Dermis lymphatic vessel endothelial cell (primary cell): ENCODE data around the gene ALDH1A3. TPM values are rescaled to one million over a fixed set of nuclear protein-coding genes. Genes with fewer than 3 reads are reported as not detected.

Experiments used
- total RNA-seq: library from RNA; depleted of rRNA; stranded (reverse); fragments of >200 nt; gene quantifications from 2 replicates; pipeline ENCODE4 v1.2.1, GENCODE V29; 2014

The ALDH1A3 gene
- 5.4 and 15.3 TPM in 2 replicates for total RNA-seq

DNA sequence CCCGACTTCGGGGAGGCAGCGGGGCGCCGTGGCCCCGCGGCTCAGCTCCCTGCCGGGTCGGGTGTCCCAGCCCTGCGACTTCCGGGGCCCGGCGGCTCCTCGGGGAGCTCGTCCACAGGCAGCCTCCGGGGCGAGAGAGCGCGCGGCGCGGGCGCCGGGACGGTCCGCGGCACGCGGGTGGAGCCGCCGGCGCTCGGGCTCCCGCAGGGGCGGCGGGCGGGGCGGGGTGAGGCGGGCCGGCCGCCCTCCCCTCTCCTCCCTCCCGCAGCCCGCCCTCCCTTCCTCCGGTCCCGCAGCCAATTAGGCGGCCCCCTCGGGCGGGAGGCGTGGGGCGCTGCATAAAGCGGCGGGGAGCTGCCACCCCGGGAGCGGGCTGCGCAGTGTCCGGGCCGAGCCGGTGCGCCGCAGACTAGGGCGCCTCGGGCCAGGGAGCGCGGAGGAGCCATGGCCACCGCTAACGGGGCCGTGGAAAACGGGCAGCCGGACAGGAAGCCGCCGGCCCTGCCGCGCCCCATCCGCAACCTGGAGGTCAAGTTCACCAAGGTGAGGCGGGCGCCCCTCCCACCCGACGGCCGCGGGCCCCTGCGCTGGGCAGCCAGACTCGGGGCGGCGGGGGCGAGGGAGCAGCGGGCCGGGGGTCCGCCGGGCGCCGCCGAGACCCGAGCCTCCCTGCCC, at the start of gene ALDH1A3:
TSS of gene ALDH1A3 (plus strand) at position 368 of the 675 bp plus-strand sequence. CDS start at position 445, 77 bp downstream.

GRCh38 chr15:100918690-100919480, 39.3 kb downstream of the ALDH1A3 start, which contains the start of gene LRRK1:
TSS of gene LRRK1 (plus strand) at chr15:100919357. CDS start at chr15:100924633, 5,276 bp downstream.

Other genes starting within 250 kb of the ALDH1A3 start
- 5.6 and 7.5 TPM in 2 replicates for gene LRRK1, start 39.5 kb downstream of the ALDH1A3 start, total RNA-seq